GM21367 (cell line): ENCODE data around the gene MS4A10.
"Not testable (repeated sequence)": the region's sequence is repeated elsewhere in the genome, so short reads cannot be mapped to it uniquely, and the experiment has no call there.

Experiments
- ATAC-seq: cut with Tn5 transposase; IDR thresholded peaks from one replicate; pipeline ENCODE4 v1.9.1; 2021; ENCODE audit not compliant: unreplicated experiment

Gene MS4A10

DNA sequence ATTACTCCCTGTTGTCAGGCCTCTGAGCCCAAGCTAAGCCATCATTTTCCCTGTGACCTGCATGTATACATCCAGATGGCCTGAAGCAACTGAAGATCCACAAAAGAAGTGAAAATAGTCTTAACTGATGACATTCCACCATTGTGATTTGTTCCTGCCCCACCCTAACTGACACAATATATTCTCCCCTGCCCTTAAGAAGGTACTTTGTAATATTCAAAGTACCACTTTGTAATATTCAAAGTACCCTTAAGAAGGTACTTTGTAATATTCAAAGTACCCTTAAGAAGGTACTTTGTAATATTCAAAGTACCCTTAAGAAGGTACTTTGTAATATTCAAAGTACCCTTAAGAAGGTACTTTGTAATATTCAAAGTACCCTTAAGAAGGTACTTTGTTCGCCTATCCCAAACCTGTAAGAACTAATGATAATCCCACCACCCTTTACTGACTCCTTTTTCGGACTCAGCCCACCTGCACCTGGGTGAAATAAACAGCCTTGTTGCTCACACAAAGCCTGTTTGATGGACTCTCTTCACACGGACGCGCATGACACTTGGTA, 38.7 kb downstream of the MS4A10 start:
- ATAC-seq: not testable (repeated sequence)

- ATAC-seq: no peak
Observed at GRCh38 chr11:60825118-60825517, 40.0 kb downstream of the MS4A10 start.

- no peak for ATAC-seq
Observed at GRCh38 chr11:60825790-60826189, 40.7 kb downstream of the MS4A10 start.

- no peak for ATAC-seq
Observed at GRCh38 chr11:60830478-60831142, 45.5 kb downstream of the MS4A10 start.

DNA sequence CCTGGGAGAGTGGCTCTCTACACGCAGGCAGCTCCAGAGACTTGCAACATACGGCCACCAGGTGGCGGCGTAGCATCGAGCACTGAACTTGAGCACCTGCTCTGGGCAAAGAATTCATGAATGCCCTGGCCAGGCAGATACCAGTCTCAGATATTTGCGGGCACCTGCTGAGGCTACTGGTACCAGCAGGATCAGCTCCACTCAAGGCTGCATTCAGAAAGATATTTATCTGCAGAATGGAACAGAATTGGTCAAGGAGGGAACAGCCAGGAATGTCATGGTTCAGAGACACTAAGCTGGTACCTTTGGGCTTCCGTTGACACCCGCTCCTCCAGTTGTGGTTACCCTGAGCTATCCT, 46.0 kb downstream of the MS4A10 start:
- ATAC-seq: no peak

DNA sequence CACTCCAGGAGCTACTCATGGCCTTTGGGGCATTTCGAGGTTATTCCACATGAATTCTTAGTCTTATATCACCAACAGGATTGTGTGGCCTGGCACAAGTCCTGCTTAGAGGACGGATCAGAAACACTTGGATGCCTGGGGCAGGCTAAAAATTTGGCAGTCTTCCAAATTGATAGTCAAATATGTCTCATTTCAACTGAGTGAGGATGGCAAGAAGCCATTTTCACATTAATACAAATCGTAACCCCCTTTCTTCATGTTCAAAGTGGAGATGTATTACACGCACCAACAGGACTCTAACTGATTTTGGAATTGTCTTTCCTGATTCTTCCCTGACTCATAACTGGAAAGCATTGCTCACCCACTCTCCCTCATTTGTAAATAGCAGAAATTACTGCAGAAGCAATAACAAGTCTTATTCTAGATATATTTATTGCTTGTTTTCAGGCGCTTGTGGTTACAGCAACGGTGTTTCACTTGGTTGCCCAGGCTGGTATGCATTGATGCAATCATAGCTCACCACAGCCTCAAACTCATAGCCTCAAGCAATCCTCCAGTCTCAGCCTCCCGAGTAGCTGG, 46.5 kb downstream of the MS4A10 start:
- no peak for ATAC-seq

GRCh38 chr11:60834742-60835533, 49.8 kb downstream of the MS4A10 start:
- no peak for ATAC-seq

- ATAC-seq: no peak
Observed at GRCh38 chr11:60835534-60835846, 50.4 kb downstream of the MS4A10 start.

GRCh38 chr11:60836866-60837515, 51.9 kb downstream of the MS4A10 start:
- no peak for ATAC-seq

DNA sequence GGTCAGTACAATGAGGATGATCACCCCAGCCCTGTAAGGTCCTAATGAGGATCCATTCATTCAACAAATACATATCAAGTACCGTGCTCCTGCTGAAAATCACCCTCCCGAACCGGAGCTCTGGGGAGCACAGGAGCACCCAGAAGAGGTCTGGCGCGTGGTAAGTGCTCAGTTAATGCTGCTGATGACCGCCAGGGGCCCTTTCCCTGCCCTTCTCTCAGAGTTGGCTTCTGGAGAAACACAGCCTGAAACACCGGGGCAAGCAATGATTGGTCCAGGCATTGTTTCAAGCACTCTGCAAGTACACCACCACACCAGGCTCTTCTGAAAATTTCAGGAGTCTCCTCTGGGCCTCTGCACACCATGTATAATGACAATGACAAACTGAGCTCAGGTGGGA, 53.0 kb downstream of the MS4A10 start:
- ATAC-seq: no peak

DNA sequence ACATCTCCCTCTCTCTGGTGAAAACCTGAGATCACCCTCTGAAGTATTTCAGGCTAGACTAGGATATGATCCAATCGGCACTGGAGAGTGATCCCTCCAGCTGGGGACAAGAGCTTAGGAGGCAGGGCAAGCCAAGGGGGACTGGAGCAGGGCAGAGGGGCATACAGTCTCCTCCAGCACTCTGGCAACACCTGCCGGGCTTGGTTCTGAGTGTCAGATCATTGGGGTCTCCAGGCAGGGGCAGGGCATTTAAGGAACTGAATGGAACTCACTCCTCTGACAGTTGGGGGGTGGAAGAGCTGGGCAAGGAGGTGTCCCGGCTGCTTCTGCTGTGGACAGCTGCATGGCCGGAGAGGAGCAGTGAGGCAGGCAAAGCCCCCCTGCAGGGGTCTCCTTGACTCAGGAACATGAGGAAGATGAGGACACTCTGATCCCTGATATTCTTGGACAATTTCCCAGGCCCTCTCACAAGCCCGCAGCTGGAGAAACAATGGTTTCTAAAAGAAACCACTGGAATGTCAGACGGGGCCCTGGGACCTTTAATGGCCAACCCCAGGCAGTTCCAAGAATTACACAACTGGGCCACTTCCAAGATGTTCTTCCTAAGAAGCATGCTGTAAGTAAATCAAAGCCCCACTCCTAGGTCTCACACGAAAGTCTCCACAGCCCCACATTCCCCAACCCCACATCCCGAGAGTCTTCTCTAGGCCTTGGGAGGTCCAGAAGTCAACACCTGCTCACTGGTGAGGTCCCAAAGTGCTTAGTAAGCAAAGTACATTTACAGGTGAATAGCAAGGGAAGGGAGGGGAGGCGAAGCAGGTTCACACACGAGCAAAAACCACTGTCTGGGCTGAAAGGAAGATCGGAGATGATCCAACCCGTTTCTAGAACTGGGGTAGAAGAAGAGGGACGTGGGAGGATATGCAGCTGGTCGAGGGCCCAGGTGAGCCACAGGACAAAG, 55.6 kb downstream of the MS4A10 start:
- ATAC-seq: no peak

DNA sequence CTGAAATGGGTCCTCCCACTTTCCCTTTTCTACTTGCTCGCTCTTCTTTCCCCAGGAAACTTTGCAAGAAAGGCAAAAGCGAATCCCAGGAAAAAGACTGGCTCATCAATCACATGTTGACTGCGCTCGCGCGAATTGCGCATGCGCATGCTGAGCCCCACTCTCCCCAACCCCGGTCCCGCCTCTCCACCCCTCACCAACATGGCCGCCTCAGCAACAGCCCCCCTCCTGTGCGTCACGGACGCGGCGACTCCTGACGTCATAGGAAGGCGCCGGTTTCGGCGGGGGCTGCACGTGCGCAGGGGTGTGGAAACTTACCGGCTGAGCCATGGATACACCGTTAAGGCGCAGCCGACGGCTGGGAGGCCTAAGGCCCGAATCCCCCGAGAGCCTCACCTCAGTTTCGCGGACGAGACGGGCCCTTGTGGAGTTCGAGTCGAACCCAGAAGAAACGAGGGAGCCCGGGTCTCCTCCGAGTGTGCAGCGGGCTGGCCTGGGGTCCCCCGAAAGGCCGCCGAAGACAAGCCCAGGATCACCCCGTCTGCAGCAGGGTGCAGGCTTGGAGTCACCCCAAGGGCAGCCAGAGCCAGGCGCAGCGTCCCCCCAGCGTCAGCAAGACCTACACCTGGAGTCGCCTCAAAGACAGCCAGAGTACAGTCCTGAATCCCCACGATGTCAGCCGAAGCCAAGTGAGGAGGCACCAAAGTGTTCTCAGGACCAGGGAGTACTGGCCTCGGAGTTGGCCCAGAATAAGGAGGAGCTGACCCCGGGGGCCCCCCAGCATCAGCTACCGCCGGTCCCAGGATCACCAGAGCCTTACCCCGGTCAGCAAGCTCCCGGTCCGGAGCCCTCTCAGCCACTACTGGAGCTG, 56.9 kb downstream of the MS4A10 start, which contains the start of gene CCDC86:
Gene CCDC86 (plus strand): TSS at position 317 of the 871 bp plus-strand sequence. CDS start 12 bp downstream, at position 329.
- ATAC-seq: peak; percentile 69

- ATAC-seq: no peak
Observed at GRCh38 chr11:60842668-60843600, 57.8 kb downstream of the MS4A10 start.

DNA sequence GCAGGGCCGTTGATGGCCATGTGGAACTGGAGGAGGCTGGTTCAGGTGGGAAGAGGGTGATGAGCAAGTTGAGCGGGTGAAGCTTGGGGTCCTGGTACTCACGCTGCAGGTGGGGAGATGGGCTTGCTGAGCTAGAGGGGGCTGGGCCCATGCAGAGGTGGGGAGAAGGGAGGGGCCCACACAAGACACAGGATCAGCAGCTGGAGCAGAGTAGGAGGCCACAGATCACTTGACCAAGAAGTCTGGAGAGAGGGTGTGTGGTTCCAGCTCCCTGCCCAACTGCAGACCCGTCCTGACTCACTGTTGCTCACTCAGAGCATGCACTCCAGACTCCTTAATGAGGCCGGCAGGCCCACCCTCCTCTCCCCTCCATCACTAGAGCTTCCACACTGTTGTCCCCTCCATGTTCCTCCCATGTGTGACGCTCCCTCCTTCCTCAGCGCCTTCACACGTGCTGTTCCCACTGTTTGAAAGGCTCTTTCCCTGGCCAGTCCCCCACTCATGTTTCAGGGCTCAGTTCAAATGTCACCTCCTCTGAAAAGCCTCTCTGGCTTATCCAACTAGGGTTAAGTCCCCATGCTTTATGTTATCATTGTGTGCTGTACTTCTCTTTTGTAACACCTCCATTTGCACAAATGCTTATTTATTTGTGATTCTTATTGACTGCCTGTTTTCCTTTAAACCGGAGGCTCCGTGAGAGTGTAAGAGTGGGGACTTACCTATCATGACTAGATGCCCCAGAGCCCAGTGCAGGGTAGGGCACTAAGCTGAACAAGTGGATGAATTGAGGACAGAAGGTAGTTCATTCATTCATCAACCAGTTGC, 59.1 kb downstream of the MS4A10 start:
- no peak for ATAC-seq

DNA sequence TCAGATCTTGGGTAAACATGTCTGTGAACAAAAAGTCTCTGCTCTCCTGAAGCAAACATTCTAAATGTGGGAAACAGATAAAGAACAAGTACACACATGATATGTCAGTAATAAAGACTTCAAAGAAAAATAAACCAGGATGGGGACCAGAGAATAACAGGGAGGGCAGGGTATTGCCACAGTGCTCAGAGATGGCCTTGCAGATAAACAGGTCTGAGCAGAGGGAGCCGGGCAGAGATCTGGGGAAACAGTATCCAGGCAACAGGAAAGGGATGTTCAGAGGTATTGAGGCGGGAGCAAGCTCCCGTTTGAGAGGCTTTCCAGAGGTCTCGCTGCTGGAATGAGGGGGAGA, 59.7 kb downstream of the MS4A10 start:
- ATAC-seq: no peak

DNA sequence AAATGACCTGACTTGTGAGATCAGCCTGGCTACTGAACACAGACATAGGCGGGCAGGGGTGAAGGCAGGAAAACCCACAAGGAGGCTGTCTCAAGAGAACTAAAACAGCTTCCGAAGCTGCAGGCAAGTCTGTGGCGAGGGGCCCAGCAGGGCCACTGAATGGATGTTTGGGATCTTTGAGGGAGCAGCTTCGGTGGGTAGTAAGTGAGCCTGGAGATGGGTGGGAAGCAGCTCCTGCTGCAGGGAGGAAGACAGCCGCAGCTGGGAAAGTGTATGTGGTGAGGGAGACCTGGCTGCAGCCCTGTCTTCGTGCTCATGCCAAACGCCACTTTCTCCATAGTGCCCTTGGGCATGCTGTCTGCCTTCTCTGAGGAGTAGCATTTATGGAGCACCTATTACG, 60.2 kb downstream of the MS4A10 start:
- ATAC-seq: no peak

GRCh38 chr11:60847281-60847680, 62.1 kb downstream of the MS4A10 start:
- ATAC-seq: no peak

DNA sequence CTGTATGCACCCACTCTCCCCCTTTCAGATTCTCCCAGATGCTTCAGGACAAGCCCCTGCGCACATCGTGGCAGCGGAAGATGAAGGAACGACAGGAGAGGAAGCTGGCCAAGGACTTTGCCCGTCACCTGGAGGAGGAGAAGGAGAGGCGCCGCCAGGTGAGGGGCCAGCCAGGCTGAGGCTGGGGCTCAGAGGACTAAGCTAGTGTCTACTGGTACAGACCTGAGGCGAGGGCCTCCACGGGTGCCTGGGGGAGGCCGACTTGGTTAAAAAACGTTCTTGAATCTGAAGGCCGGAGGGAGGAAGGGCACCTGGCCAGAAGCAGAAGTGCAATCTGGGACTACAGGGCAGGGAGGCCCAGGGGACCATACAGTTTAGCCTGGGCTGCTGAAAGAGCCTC, 62.8 kb downstream of the MS4A10 start:
- no peak for ATAC-seq
